Lower lobe of right lung (tissue), 2 donors: Measurements from ENCODE around the gene SMC4. TPM values are rescaled to one million over a fixed set of nuclear protein-coding genes. Genes with fewer than 3 reads are reported as not detected.
"Not testable (repeated sequence)": the region's sequence is repeated elsewhere in the genome, so short reads cannot be mapped to it uniquely, and the experiment has no call there.

Experiments
- ATAC-seq, 2 donors: fragments of 200-7000 bp; cut with Tn5 transposase; one replicate each; pipeline ENCODE4 v1.9.1; 2020 to 2022; ENCODE audit warnings: mild to moderate bottlenecking in 2 of 2, moderate library complexity in 2 of 2
- DNase-seq: peaks from one replicate; pipeline ENCODE4 v3.0.0-alpha.2; 2020
- H3K27ac ChIP-seq: fragments of 200-600 bp; one replicate; pipeline ENCODE4 v1.8.0; 2022
- H3K27me3 ChIP-seq: fragments of 200-600 bp; one replicate; pipeline ENCODE4 v1.8.0; 2022; ENCODE audit warnings: low read depth
- H3K36me3 ChIP-seq: fragments of 200-600 bp; one replicate; pipeline ENCODE4 v1.8.0; 2022; ENCODE audit warnings: mild to moderate bottlenecking
- H3K4me1 ChIP-seq: fragments of 200-600 bp; one replicate; pipeline ENCODE4 v1.8.0; 2022
- H3K4me3 ChIP-seq: fragments of 200-600 bp; one replicate; pipeline ENCODE4 v1.8.0; 2022; ENCODE audit warnings: mild to moderate bottlenecking
- H3K9me3 ChIP-seq: fragments of 200-600 bp; one replicate; pipeline ENCODE4 v1.8.0; 2022
- intact Hi-C: fragments of 100-400 bp; cut with DNase I; formaldehyde crosslinking; loops from one replicate; pipeline ENCODE4 v1.11.0; 2022
- long read RNA-seq: library from polyadenylated mRNA; unstranded; transcript quantifications from one replicate; pipeline ENCODE4 v2.0.0, GENCODE V29; 2021
- total RNA-seq: library from RNA; stranded (reverse); fragmentation: NEBNext Ultra II Directional; extraction: Animal tissue kit (Norgen Biotek cat#: 25700); gene quantifications from one replicate; pipeline ENCODE4 v1.2.1, GENCODE V29; 2021
- TF ChIP-seq, protein P1 (sequence below): fragments of 200-600 bp; IDR thresholded peaks from one replicate; pipeline ENCODE4 v1.8.0; 2022; ENCODE audit warnings: antibody characterized with exemption, mild to moderate bottlenecking
- donor health status: DM: no; HTN: yes; CAD: no; lungs with severe emphysema.

The SMC4 gene
- total RNA-seq: 57.6 TPM
- long read RNA-seq, partial matches to known transcripts: 26 of 34 reads
- long read RNA-seq, other reads (novel, unspliced or antisense): 8 of 34 reads

DNA sequence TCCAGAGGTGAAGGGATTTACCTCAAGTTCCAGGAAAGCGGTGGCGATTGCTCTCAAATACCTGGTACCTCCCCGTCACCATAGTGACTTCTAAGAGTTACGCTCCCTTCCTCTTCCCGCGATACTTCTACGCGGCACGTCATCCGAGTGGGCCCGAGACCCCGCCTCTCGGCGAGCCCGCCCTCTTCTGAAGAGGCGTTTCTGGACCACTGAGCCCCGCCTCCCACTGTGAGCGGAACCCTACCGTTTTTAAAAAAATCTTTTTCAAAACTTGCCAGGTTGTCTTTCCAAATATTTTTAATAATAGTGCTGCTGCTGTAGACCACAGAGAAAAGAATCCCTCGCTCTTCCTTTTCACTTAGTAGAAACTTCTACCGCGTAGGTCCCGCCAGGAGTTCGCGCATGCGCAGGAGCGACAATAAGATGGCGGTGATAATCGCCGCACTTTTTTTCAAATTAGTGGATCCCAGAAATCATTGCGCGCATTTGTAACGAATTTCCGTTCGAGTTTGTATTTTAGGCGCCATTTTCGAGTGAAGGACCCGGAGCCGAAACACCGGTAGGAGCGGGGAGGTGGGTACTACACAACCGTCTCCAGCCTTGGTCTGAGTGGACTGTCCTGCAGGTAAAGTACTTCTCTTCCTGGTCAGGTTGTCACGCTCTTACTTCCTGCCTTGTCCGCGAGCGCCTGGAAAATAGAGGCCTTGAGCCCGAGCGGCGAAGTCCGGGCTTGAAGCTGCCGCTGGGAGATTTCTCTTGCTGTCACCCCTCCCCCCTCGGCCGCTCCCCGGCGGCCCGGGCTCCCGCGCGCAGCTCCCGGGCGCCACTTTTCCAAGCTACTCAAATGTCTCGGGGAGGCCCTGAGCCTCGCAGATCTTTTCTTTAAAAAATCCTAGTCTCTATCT, at the start of gene SMC4, which contains the start of gene IFT80:
TSS of gene SMC4 (plus strand) at position 526 of the 905 bp plus-strand sequence. CDS start 1,177 bp downstream, outside the sequence.
TSS of gene IFT80 (minus strand) at position 101 of the 905 bp plus-strand sequence. CDS start 14,625 bp downstream, outside the sequence.
- Histone ChIP-seq H3K4me1 (peaks cover 34% of the 10 kb centered on the region), H3K36me3 (peaks cover under 1% of the 10 kb centered on the region), H3K9me3 (no peaks in the 10 kb centered on the region), H3K27me3 (no peaks in the 10 kb centered on the region), H3K4me3 (peak within 1 kb of the TSS; percentile 81), H3K27ac (peak within 1 kb of the TSS; percentile 88)
- intact Hi-C loops: loop anchor here (10.0 kb wide), 1 partner anchor 365 kb away; no protein-coding TSS in a partner anchor
- ATAC-seq: peak; percentile 97 to 98
- TF ChIP-seq, protein P1, sequence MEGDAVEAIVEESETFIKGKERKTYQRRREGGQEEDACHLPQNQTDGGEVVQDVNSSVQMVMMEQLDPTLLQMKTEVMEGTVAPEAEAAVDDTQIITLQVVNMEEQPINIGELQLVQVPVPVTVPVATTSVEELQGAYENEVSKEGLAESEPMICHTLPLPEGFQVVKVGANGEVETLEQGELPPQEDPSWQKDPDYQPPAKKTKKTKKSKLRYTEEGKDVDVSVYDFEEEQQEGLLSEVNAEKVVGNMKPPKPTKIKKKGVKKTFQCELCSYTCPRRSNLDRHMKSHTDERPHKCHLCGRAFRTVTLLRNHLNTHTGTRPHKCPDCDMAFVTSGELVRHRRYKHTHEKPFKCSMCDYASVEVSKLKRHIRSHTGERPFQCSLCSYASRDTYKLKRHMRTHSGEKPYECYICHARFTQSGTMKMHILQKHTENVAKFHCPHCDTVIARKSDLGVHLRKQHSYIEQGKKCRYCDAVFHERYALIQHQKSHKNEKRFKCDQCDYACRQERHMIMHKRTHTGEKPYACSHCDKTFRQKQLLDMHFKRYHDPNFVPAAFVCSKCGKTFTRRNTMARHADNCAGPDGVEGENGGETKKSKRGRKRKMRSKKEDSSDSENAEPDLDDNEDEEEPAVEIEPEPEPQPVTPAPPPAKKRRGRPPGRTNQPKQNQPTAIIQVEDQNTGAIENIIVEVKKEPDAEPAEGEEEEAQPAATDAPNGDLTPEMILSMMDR: no peak
- peak; percentile 97 for DNase-seq

DNA sequence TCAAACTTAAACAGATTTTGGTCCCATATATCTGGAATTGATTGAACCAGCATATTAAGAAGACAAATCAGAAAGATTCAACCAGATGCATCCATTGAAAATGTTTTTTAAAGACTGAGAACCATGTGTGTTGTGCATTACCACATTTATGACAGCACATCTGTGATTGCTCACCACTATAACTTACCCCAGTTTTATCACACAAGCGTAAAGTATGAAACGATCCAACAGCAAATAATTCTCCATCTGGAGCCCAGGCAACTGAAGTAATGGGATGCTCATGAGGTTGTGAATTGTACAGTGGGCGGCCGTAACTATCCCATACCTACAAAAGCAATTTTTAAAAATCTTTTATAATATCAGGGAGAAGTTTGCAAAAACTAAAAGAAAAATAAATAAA, 43.6 kb upstream of the SMC4 start:
- ATAC-seq (no peak), DNase-seq (no peak)
- no peaks in the 10 kb centered on the region for H3K4me1 ChIP-seq
- H3K4me3 ChIP-seq: no peak overlapping the region
- no peaks in the 10 kb centered on the region for H3K9me3 ChIP-seq
- no peak overlapping the region for H3K27ac ChIP-seq
- no peaks in the 10 kb centered on the region for H3K27me3 ChIP-seq
- intact Hi-C loops: no loop called here
- TF ChIP-seq, protein P1: no peak
- H3K36me3 ChIP-seq: peaks cover 20% of the 10 kb centered on the region

DNA sequence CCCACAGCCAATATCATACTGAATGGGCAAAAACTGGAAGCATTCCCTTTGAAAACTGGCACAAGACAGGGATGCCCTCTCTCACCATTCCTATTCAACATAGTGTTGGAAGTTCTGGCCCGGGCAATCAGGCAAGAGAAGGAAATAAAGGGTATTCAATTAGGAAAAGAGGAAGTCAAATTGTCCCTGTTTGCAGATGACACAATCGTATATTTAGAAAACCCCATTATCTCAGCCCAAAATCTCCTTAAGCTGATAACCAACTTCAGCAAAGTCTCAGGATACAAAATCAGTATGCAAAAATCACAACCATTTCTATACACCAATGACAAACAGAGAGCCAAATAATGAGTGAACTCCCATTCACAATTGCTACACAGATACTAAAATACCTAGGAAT, 36.6 kb upstream of the SMC4 start:
- H3K4me1 ChIP-seq, H3K4me3 ChIP-seq, H3K36me3 ChIP-seq, intact Hi-C loops, H3K27me3 ChIP-seq, DNase-seq, H3K9me3 ChIP-seq, H3K27ac ChIP-seq, ATAC-seq: not testable (repeated sequence)

DNA sequence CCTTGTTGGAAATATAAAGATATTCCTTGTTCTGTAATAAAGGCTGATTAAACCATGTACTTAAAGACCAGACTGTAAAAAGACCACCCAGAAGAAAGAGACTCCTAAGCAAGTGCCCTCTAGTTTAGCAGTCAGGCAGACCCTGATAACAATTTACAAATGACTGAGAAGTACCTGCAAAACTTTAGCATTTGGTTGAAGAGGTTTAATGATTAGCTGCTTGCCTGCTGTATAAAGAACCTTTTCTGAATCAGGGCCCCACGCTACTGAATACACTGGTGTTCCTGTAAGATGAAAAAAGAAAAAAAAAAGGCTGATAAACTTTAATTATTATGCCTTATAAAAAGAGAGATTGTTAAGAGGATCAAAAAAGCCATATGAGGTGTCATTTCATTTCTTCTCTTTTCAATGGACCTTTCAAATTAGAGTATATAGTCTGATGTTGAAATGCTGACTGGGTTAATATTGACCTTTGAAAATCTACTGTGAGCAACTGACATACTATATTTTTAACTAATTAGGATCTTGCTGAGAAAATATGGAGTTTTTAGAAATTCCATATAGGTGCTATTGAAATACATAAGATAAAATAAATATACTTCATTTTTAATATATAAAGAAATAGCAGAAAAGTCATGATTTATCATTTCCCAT, 33.5 kb upstream of the SMC4 start:
- Histone ChIP-seq H3K9me3 (no peaks in the 10 kb centered on the region), H3K27me3 (no peaks in the 10 kb centered on the region), H3K4me1 (peaks cover 3% of the 10 kb centered on the region), H3K27ac (no peak overlapping the region), H3K4me3 (no peak overlapping the region), H3K36me3 (no peaks in the 10 kb centered on the region)
- TF ChIP-seq, protein P1: no peak
- no peak for DNase-seq
- intact Hi-C loops: no loop called here
- peak in 1 of 2 donors; percentile 74 for ATAC-seq

DNA sequence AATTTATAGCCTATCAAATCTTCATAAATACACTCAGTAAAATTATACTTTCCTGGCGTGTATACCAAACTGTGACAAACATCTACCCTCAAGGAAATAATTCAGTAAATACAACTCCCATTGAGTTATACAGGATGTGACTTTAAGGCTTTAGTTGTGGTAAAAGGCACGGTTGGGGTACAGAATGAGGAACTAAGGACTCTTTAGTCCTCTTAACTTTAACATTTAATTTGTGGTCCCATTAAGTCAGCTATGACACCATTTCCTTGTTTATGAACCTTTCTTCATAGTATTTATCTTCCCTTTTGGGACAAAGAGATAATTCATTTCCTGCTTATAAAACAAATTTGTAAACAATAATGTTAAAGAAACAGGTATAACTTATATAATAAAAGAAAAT, 30.6 kb upstream of the SMC4 start:
- no peak for ATAC-seq
- TF ChIP-seq, protein P1: no peak
- H3K9me3 ChIP-seq: no peaks in the 10 kb centered on the region
- no peak overlapping the region for H3K4me3 ChIP-seq
- H3K27me3 ChIP-seq: no peaks in the 10 kb centered on the region
- intact Hi-C loops: no loop called here
- peaks cover 3% of the 10 kb centered on the region for H3K36me3 ChIP-seq
- no peak overlapping the region for H3K27ac ChIP-seq
- H3K4me1 ChIP-seq: peaks cover 3% of the 10 kb centered on the region
- DNase-seq: no peak
